Colon (tissue), 2 donors: ENCODE results near the gene SETD7.

Experiments
- FAIRE-seq: peaks from 2 replicates; lab custom pipeline; 2012; peaks lifted over from hg19 to GRCh38; lab: Jason Lieb, UNC
- donor health status: control.
- donor health status: control.

The SETD7 gene

DNA sequence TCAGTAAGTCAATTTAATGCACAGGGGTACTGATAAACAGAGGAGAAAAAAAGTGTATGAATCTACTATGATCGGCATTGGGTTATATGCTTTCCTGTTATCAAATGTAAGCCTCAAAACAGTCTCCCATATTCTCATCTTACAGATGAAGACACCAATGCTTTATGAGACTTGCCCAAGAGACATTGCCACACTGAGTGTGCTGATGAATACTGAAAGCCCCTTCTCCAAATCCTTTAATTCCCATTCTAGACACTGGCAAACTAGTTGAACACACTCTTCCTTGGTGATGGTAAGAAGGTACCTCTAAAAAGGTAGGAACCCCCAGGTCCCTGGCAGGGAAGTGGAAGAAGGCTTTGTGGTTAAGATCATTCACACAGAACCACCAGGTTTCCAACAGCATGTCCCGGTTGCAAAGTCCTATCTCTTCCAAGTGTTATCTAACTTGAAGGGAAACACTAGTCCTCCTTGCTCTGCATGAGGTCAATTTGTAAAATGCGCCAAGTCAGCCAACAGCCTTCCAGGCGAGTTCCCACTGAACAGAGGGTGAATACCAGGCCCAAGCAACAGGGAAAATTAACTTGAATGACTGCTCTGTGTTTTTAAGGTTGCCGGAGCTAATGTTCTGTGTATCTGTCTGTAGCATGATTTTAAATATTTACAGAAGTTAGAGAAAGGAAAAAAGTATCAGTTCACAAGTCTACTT is 5.1 kb downstream of the SETD7 start:
- FAIRE-seq: no peak

DNA sequence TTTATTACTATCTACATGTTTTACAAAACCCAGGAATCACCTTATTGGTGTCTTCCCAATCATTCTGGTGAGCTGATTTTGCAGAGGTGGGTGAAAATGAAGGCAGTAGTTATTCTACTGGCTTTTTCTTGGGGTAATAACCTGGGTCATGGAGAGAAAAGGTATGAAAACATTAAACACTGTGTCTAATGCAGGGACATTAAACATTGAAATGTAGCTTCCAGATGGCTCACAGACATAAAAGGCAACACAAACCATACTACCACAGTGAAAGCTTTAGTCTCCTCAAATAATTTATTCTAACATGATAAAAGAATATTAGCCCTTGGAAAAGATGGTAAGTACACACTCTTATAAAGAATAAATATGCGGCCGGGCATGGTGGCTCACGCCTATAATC is 8.0 kb downstream of the SETD7 start:
- FAIRE-seq: no peak

DNA sequence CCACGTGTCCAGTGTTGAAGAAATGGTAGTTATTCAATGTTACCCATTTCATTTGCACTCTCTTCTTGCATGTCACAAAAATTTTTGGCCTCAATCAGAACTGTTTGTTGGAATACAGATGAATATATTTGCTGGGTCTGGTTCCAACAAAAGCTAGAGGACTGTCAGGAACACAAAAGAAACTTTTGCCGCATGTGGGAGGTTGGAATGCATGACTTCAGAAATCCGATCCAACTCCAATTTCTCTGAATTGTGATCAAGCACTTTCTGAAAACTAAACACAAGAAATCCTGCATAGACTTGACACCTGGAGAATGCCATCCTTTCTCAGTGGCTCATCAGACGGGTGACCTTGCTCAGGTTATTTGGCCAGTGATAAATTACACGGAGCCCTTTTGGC is 15.4 kb downstream of the SETD7 start:
- FAIRE-seq: no peak

DNA sequence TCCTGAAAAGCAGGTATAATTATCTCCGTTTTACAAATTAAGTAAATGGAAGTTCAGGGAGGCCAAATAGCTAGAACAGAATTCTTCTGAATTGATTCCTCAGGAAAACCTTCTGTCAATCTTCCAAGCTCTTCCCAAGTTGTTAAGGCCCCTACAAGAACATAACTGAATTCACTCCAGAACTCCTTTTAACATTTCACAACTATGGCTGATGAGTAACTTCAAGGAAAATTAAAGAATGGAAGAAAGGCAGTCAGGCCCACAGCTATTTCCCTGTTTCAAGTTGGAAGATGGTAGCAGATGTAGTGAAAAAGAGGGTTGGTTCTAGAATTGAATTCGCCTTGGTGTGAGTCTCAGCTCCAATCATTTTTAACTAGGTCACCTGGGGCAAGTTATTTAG is 15.9 kb downstream of the SETD7 start:
- no peak for FAIRE-seq

DNA sequence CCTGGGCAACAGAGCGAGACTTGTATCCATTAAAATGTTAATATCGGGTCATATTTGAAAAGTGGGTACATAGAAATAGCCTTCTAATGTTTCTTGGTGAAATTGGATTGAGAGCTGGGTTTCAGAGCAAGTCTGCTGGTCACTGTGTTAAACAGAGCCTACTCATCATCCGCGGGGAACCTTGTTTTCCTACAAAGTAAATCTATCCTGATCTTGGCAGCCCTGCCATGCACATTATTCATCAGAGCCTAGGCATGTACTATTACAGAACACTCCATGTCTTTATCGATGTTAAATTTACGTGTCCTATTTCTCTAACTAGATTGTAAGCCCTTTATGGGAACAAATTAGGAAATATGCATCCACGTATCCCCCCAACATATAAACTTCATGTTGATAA is 18.7 kb downstream of the SETD7 start:
- no peak for FAIRE-seq

DNA sequence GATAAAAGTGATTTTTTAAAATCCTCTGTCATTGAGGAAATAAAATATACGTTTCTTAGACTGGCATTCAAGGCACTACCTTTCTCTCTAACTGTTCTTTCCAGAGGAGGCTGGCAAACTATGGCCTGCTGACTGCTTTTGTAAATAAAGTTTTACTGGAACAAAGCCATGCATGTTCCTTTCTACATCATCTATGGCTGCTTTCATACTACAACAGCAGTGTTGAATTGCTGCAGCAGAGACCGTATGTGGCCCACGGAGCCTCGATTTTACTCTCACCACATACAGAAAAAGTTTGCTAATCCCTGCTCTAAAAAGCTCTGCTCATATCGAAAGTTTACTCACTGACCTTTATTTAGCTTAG is 20.2 kb downstream of the SETD7 start:
- FAIRE-seq: no peak

DNA sequence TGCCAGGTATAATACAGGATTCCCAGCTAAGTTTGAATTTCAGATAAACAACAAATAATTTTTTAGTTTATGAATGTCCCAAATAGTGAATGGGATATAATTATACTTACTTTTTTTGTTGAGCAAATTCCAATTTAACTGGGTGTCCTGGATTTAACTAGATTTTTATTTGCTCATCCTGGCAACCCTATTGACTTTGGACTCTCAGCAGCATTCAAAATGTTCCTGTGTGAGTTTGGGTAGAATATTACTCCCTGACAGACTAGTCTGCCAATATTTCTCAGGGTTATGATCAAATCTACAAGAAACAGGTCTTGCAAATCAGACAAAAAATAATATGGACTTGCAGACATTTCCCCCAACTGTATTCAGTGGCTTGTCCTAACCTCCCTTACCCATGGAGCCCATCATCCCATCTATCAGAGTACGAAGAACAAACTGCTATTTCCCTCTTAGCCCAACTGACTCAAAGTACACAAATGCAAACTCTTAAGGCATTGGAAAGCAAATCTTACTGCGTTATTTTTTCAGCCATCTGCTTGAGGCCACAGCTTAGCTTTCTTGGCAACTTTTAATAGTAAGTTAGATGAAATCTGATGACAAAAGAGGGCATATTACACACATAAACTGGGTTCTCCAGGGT is 20.7 kb downstream of the SETD7 start:
- FAIRE-seq: no peak

DNA sequence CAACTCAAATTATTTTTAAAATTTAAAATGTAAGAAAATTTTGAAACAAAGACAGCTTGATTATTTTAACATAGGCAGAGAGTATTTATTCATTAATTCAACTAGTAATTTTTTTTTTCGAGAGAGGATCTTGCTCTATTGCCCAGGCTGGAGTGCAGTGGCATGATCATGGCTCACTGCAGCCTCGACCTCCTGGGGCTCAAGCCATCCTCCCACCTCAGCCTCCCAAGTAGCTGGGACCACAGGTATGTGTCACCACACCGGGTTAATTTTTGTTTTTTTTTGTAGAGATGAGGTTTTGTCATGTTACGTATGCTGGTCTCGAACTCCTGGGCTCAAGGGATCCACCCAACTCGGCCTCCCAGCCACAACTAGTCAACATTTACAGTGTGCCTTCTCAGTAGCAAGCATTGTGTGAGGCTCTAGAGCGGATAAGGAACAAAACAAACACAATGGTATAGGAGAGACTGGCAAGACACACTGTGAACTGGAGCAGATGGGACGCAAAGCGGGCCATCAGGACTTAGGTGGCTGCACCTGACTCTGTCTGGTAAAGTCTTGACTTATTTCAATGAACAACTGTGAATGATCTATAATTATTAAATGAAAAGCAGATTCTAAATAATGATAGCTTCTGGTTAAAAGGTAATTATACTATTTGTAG is 21.6 kb downstream of the SETD7 start:
- FAIRE-seq: no peak

DNA sequence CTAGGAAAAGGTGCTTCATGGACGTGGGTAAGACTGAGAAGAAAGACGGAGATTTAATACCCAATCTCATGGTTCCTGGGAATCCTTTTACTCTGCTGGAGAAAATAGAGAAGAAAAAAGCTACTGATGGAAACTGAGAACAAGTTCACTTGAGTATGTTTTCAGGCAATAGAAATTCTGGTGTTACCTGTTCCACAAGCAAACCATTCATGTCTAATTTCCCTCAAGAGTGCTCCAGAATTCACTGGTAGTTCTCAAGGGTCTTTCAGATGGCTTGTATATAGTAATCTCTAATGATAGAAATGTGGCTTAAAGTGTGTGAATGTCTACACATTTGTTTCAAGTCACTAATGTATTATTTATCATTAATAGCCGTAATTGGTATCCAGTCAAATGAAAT is 22.5 kb downstream of the SETD7 start:
- FAIRE-seq: no peak

DNA sequence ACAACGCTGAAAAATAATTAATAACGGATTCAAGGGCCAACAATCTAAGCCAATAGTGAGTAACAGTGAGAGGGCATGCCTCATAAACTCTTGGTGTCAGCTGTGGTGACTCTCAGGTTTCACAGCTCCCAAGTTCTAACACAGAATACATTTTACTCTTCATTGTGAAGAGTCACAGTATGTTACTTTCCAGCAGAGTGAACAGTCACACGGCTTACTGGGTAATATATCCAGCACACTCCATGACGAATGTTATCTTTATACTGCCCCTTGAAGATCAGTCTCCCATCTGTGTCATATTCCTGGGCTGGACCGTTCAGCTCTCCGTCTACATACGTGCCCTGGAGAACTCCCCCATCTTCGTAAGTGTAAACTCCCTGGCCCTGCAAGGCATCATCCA is 23.1 kb downstream of the SETD7 start:
- FAIRE-seq: no peak

DNA sequence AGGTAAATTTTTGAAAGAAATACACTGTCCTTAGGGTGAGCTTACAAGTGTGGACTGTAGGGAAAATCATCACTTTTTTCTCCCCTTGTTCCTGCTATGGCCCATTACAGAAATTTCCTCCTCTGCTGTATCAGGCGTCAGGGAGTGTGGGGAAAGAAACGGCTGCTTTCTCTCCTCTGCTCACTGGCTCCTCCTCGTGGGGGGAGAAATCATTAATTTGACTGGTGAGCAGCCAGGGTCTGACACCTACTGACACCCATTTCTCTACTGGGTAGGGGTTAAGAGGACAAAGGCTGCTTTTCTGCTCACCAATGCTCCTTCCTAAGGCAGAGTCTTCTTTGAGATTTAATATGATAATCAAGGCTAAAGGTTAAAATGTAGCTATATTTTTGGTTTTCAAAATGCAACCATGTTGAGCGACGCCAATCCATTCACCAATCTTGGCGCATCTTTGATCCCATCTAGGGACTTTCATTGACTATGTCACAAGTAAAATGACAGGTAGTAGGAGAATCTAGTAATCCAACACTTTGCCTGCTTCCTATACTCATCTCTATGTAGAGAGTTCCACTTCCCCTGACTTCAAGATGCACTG is 25.1 kb downstream of the SETD7 start:
- no peak for FAIRE-seq

DNA sequence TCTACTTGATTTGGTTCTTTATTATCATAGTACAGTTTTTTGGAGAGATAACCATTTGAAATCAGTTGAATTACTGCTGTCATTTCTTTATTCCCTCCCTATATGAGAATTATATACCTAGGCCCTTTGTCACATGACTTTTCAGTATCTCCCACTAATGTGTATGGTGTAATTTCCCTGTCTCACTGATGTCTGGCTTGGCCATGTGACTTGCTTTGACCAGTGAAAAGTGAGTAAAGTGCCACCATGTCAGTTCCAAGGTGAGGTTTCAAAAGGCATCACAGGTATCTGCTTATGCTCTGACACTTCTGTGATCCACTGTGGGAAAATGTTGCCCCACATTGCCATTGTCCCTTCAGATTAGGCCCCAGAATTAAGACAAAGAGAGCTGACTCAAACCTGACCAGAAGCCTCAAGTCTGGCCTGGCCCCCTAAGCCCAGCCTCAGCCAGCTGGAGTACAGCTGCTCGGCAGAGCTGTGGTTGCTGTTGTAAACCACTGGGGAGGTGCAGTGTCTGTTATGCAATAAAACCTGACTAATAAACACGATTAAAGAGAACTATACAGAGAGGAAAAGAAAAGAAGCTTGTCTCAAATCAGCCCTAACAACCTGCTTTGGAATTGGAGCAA is 27.5 kb downstream of the SETD7 start:
- no peak for FAIRE-seq

DNA sequence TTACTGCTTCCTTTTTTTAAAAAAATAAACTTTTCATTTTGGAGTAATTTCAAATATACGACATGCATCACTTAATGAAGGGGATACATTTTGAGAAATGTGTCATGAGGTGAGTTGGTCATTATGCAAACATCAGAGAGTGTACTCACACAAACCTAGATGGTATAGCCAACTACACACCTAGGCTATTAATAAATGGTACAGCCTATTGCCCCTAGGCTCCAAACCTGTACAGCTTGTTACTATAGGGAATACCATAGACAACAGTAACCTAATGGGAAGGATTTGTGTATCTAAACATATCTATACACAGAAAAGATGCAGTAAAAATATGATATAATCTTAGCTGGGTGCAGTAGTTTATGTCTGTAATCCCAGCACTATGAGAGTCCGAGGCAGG is 29.1 kb downstream of the SETD7 start:
- no peak for FAIRE-seq

DNA sequence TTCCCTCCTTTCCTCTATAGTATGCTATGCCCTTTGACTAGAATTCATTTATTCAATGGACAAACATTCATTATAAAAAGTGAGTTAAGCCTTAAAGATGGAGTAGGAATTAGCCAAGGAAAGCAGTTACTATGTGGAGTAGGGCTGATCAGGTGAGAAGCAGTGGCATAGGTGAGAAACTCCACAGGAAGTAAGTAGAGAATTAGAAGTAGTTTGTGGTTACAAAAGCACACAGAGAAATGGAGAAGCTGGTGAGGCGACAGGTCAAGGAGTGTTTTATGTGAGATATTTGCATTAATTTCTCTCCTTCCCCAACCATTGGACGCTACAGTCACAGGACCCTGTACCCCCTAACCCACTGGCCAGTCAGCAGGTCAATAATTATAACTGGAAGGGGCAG is 30.6 kb downstream of the SETD7 start:
- FAIRE-seq: no peak

DNA sequence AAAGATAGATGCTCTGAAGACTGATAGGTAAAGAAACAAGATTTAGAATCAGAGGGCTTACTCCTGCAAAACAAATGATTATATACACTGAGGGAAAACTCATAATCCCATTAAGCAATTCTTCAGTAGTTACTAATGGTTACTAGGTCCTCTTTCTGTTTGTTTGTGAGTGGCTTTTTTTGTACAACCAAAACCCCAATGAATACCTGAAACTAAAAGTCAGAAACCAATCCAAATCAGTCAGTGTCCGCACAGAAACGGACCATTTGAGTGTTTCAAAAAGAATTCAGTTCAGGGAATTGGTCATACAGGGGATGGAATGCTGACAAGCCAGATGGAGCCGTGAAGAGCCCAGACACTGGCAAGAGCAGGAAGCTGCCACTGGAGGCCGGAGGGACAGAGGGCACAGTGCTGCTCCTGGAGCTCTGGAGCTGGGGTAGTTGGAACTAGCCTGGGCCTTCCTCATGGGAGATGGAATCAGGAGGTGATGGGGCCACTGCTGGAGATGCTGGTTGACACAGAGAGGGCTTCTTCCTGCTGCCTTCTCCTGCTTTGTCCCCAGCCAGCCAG is 31.9 kb downstream of the SETD7 start:
- no peak for FAIRE-seq

DNA sequence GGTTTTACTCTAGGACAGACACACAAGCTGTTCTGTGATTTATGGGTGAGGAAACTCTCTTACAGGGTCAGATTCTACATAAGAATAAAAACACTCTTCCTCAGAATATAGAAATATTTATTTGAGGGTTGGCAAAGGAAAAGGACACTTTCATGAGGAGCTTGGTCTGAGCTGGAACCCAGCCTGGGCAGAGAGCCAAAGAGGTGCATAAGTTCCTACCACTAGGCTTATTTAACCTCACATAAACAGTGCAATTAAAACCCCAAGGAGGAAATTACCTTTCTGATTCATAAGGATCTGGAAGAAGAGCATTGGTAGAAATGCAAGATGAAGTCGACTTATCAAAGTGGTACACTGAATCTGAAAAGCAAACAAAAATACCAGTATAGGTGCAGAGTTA is 32.9 kb downstream of the SETD7 start:
- FAIRE-seq: no peak

DNA sequence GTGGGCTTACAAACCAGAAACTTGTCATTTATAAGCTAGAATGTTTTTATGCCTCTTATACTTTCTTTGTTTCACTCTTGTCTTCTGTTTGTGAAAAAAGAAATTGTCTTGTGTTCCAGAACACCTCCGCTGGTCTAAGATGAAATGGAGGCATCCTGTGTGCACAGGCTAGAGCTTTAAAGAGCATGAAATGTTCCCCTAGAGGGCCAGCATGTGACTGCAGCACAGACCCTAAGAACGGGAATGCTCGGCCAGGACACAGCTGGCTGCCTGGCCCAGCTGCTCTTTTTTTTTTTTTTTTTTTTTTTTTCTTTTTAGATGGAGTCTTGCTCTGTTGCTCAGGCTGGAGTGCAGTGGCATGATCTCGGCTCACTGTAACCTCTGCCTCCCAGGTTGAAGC is 33.6 kb downstream of the SETD7 start:
- FAIRE-seq: no peak

DNA sequence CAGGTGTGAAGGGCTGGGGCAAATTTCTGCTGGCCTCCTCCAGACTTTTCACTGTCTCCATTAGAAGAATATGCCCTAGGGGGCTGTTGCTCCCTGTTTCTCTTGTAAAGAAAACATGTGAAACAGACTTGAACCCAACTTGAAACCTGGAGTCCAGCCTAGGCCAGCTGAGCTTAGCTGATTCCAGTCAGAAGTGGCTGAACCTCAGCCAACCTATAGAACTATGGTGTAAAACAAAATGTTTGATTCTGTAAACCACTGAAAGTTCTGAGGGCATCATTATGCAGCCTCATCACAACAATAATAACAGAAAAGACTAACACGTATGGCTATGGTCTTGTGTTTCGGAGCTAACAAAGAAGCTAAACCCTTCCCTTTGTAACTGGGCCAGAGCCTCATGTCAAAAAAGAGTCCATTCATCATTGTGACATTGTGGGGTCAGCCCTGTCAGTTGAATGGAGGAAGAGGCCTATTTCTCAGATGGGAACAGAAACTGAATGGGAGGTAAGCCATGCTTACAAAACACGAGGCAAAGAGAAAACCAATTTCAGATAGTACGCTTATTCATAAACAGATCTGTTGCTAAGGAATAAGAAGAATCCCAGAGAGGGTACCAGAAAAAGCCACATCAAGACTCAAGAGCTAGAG is 34.1 kb downstream of the SETD7 start:
- no peak for FAIRE-seq

DNA sequence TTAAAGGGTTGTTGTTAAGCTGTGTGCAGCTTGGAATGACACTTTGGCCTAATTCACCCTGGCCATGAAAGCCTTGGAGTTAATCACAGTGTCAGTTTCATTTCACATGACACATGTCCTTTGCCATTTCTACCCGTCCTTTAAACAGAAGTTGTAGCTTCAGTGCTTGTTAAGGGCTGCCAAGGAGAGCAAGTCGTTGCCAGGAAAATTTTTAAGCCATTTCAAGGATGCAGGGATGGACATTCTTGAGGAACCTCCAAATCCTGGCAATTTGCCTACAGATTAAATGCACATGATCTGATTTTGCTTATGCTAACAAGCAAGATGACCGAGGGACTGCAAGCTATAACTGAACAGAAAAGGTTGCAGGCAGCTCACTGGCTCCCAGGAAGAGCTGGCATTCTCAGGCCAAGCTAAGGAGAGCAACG is 40.5 kb downstream of the SETD7 start:
- no peak for FAIRE-seq

DNA sequence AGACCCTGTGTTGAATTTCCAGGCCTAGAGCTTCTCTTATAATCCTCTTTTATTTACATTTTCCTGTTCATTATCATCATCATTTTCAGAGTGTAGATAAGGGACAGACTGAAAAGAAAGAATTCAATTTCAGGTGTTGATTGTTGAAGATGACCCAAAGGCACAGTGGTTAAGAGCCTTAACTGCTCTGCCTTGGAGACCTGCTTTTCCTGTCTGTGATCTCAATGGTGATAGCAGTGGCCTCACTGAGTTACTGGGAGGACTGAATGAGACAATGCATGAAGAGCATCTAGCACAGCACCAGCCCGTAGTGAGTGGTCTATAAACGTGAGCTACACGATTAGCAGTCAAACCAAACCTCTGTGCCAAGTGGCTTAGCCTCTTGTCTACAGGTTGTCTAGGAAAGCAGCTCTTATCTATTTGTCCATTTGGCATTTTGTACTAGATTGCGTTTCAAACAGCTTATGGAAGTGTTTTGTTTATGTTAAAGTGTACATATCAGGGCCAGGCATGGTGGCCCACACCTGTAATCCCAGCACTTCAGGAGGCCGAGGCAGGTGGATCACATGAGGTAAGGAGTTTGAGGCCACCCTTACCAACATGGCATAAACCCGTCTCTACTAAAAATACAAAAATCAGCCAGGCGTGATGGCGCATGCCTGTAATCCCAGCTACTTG is 41.5 kb downstream of the SETD7 start:
- FAIRE-seq: no peak

DNA sequence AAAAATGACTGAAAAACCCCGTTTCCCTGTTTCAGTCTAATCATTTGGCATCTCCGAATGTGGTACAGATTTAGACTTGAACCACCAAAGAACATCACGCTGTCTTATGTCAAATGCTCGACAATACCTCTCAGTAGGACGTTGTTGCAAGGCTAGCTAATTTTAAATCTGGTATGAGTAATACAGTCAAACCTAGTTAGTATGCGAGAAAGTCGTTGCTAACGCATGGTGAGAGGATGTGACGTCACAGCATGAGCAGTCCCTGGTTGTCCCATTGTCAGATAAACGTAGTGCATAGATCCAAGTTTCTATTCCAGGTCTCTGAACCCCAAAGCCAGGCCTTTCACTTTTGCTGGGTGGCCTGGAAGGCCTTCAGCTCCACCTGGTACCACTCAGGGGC is 44.7 kb downstream of the SETD7 start:
- FAIRE-seq: no peak
